Neural progenitor cell (in vitro differentiated cells): Measurements from ENCODE around the gene MAST2. TPM values are rescaled to one million over a fixed set of nuclear protein-coding genes. Genes with fewer than 3 reads are reported as not detected.
"Not testable (repeated sequence)": the region's sequence is repeated elsewhere in the genome, so short reads cannot be mapped to it uniquely, and the experiment has no call there.

Experiments used
- DNase-seq: peaks from one replicate; pipeline ENCODE4 v3.0.0-alpha.2; 2016; ENCODE audit warnings: low spot score
- H2AFZ ChIP-seq: fragments of 200-600 bp; sonication (generic); replicated peaks from 2 replicates; pipeline ENCODE4 v1.6.1; 2016; ENCODE audit warnings: antibody characterized with exemption
- H3F3A ChIP-seq: fragments of 200-600 bp; sonication (generic); 2 replicates; pipeline ENCODE4 v1.6.1; 2016; ENCODE audit warnings: antibody characterized with exemption, low read depth
- H3K27ac ChIP-seq: fragments of 200-600 bp; sonication (generic); 2 replicates; pipeline ENCODE4 v1.5.1; 2016; ENCODE audit warnings: mild to moderate bottlenecking
- H3K27me3 ChIP-seq: fragments of 200-600 bp; sonication (generic); 2 replicates; pipeline ENCODE4 v1.6.1; 2016; ENCODE audit warnings: mild to moderate bottlenecking, moderate library complexity
- H3K36me3 ChIP-seq: fragments of 200-600 bp; sonication (generic); 2 replicates; pipeline ENCODE4 v1.5.1; 2016
- H3K4me1 ChIP-seq: fragments of 200-600 bp; sonication (generic); 2 replicates; pipeline ENCODE4 v1.6.1; 2016; ENCODE audit warnings: mixed run types
- H3K4me2 ChIP-seq: fragments of 200-600 bp; sonication (generic); 2 replicates; pipeline ENCODE4 v1.6.1; 2016
- H3K4me3 ChIP-seq: fragments of 200-600 bp; sonication (generic); 2 replicates; pipeline ENCODE4 v1.5.1; 2016
- H3K79me2 ChIP-seq: fragments of 200-600 bp; sonication (generic); 2 replicates; pipeline ENCODE4 v1.6.1; 2016; ENCODE audit warnings: low read depth
- H3K9ac ChIP-seq: fragments of 200-600 bp; sonication (generic); 2 replicates; pipeline ENCODE4 v1.6.1; 2016
- H3K9me3 ChIP-seq: fragments of 200-600 bp; sonication (generic); 2 replicates; pipeline ENCODE4 v1.5.1; 2016; ENCODE audit warnings: low read depth
- H4K20me1 ChIP-seq: fragments of 200-600 bp; sonication (generic); 2 replicates; pipeline ENCODE4 v1.6.1; 2016; ENCODE audit warnings: low read depth
- H3K27ac Mint-ChIP-seq: 3 replicates; pipeline ENCODE4 v1.8.0; 2021; ENCODE audit warnings: mixed read lengths
- H3K27me3 Mint-ChIP-seq: 2 replicates; pipeline ENCODE4 v1.8.0; 2022; ENCODE audit warnings: low read depth, mild to moderate bottlenecking, inconsistent platforms, moderate library complexity, mixed read lengths; ENCODE audit not compliant: insufficient read depth
- H3K36me3 Mint-ChIP-seq: 3 replicates; pipeline ENCODE4 v1.8.0; 2021; ENCODE audit warnings: mixed read lengths
- H3K4me1 Mint-ChIP-seq: 3 replicates; pipeline ENCODE4 v1.8.0; 2021; ENCODE audit warnings: mixed read lengths
- H3K4me3 Mint-ChIP-seq: 3 replicates; pipeline ENCODE4 v1.8.0; 2021; ENCODE audit warnings: mild to moderate bottlenecking, moderate library complexity, mixed read lengths
- H3K9me3 Mint-ChIP-seq: 3 replicates; pipeline ENCODE4 v1.8.0; 2020; ENCODE audit warnings: mixed read lengths
- CTCF ChIP-seq: fragments of 200-600 bp; sonication (generic); IDR thresholded peaks from 2 replicates; pipeline ENCODE4 v1.5.1; 2017; ENCODE audit warnings: antibody characterized with exemption, mild to moderate bottlenecking
- EZH2 ChIP-seq: fragments of 200-600 bp; sonication (generic); IDR thresholded peaks from 2 replicates; pipeline ENCODE4 v1.6.1; 2017; ENCODE audit warnings: antibody characterized with exemption, mild to moderate bottlenecking, moderate library complexity
- EZH2phosphoT487 ChIP-seq: fragments of 200-600 bp; sonication (generic); IDR thresholded peaks from 2 replicates; pipeline ENCODE4 v1.6.1; 2017; ENCODE audit warnings: antibody characterized with exemption
- total RNA-seq: library from RNA; depleted of rRNA; stranded (reverse); fragments of >200 nt; gene quantifications from 2 replicates; pipeline ENCODE4 v1.2.3, GENCODE V29; 2015; ENCODE audit warnings: low replicate concordance

Gene MAST2
- total RNA-seq, 1 donor from 2014 or later = 5.5 TPM

GRCh38 chr1:45833361-45833760 is 29.9 kb downstream of the MAST2 start:
- Histone ChIP-seq H3K27me3 (no peaks in the 10 kb centered on the region), H3K9me3 (no peaks in the 10 kb centered on the region), H3K4me3 (no peak overlapping the region), H2AFZ (no peak overlapping the region), H3K79me2 (no peaks in the 10 kb centered on the region), H3K27ac (no peak overlapping the region), H4K20me1 (no peaks in the 10 kb centered on the region), H3F3A (no peaks in the 10 kb centered on the region), H3K4me2 (no peak overlapping the region), H3K4me1 (peaks cover 6% of the 10 kb centered on the region), H3K9ac (no peak overlapping the region), H3K36me3 (no peaks in the 10 kb centered on the region)
- Mint-ChIP-seq H3K4me1 (no peaks in the 10 kb centered on the region), H3K27ac (no peak overlapping the region), H3K9me3 (no peaks in the 10 kb centered on the region), H3K36me3 (peaks cover 18% of the 10 kb centered on the region), H3K4me3 (no peak overlapping the region), H3K27me3 (no peaks in the 10 kb centered on the region)
- DNase-seq = no peak
- no peak for TF ChIP-seq CTCF
- TF ChIP-seq EZH2phosphoT487 = no peak
- TF ChIP-seq EZH2 = no peak

- H3K9ac ChIP-seq = no peak overlapping the region
- H2AFZ ChIP-seq = no peak overlapping the region
- H3K4me2 ChIP-seq = no peak overlapping the region
- H3K4me3 Mint-ChIP-seq = no peak overlapping the region
- H3K36me3 ChIP-seq = no peaks in the 10 kb centered on the region
- no peak for TF ChIP-seq CTCF
- TF ChIP-seq EZH2phosphoT487 = no peak
- no peak for TF ChIP-seq EZH2
- no peak overlapping the region for H3K27ac ChIP-seq
- no peaks in the 10 kb centered on the region for H3F3A ChIP-seq
- no peaks in the 10 kb centered on the region for H3K79me2 ChIP-seq
- H3K27ac Mint-ChIP-seq = no peak overlapping the region
- no peaks in the 10 kb centered on the region for H3K9me3 ChIP-seq
- H3K4me1 Mint-ChIP-seq = no peaks in the 10 kb centered on the region
- no peak overlapping the region for H3K4me3 ChIP-seq
- no peaks in the 10 kb centered on the region for H3K27me3 Mint-ChIP-seq
- H3K27me3 ChIP-seq = no peaks in the 10 kb centered on the region
- no peak for DNase-seq
- peaks cover 18% of the 10 kb centered on the region for H3K36me3 Mint-ChIP-seq
- no peaks in the 10 kb centered on the region for H3K9me3 Mint-ChIP-seq
- H3K4me1 ChIP-seq = peaks cover 6% of the 10 kb centered on the region
- no peaks in the 10 kb centered on the region for H4K20me1 ChIP-seq
Measured at GRCh38 chr1:45834689-45835088, 31.3 kb downstream of the MAST2 start.

- TF ChIP-seq EZH2phosphoT487 (no peak), CTCF (no peak), EZH2 (no peak)
- H3K27me3 ChIP-seq = no peaks in the 10 kb centered on the region
- H3K4me2 ChIP-seq = no peak overlapping the region
- no peaks in the 10 kb centered on the region for H3K4me1 Mint-ChIP-seq
- H3K9ac ChIP-seq = no peak overlapping the region
- H3K4me1 ChIP-seq = no peaks in the 10 kb centered on the region
- H3K4me3 Mint-ChIP-seq = no peak overlapping the region
- no peak overlapping the region for H3K4me3 ChIP-seq
- no peak for DNase-seq
- H3K9me3 Mint-ChIP-seq = no peaks in the 10 kb centered on the region
- peaks cover 13% of the 10 kb centered on the region for H3K36me3 Mint-ChIP-seq
- no peak overlapping the region for H3K27ac Mint-ChIP-seq
- H3K79me2 ChIP-seq = no peaks in the 10 kb centered on the region
- H3F3A ChIP-seq = no peaks in the 10 kb centered on the region
- no peak overlapping the region for H3K27ac ChIP-seq
- no peaks in the 10 kb centered on the region for H3K36me3 ChIP-seq
- no peak overlapping the region for H2AFZ ChIP-seq
- no peaks in the 10 kb centered on the region for H4K20me1 ChIP-seq
- H3K9me3 ChIP-seq = no peaks in the 10 kb centered on the region
- H3K27me3 Mint-ChIP-seq = no peaks in the 10 kb centered on the region
Measured at GRCh38 chr1:45836451-45836850, 33.0 kb downstream of the MAST2 start.

GRCh38 chr1:45836861-45837260 is 33.4 kb downstream of the MAST2 start:
- not testable (repeated sequence) for H3K27ac Mint-ChIP-seq, H4K20me1 ChIP-seq, H2AFZ ChIP-seq, H3K4me2 ChIP-seq, H3K9me3 ChIP-seq, H3K79me2 ChIP-seq, H3K27me3 Mint-ChIP-seq, H3K4me1 ChIP-seq, DNase-seq, H3K27me3 ChIP-seq, H3K4me3 Mint-ChIP-seq, H3K9me3 Mint-ChIP-seq, H3K4me1 Mint-ChIP-seq, H3K36me3 ChIP-seq, H3K9ac ChIP-seq, H3K27ac ChIP-seq, H3F3A ChIP-seq, H3K4me3 ChIP-seq
- H3K36me3 Mint-ChIP-seq = peaks cover 12% of the 10 kb centered on the region

- not testable (repeated sequence) for H3K4me3 ChIP-seq, H3K4me1 Mint-ChIP-seq
Measured at GRCh38 chr1:45838322-45838721, 34.9 kb downstream of the MAST2 start.

More at GRCh38 chr1:45838322-45838721, 34.9 kb downstream of the MAST2 start:
- not testable (repeated sequence) for H3K9me3 Mint-ChIP-seq, H2AFZ ChIP-seq, DNase-seq, H3F3A ChIP-seq, H3K36me3 Mint-ChIP-seq, H3K9me3 ChIP-seq, H3K27ac Mint-ChIP-seq, H3K27me3 ChIP-seq, H3K4me2 ChIP-seq, H3K4me3 Mint-ChIP-seq, H3K27ac ChIP-seq, H3K4me1 ChIP-seq, H3K79me2 ChIP-seq, H3K36me3 ChIP-seq, H4K20me1 ChIP-seq, H3K9ac ChIP-seq, H3K27me3 Mint-ChIP-seq
